Choroid plexus epithelial cell (primary cell): Measurements from ENCODE around the gene MYO15B.

Experiments
- DNase-seq: peaks from one replicate; pipeline ENCODE4 v3.0.0-alpha.2; 2010; ENCODE audit warnings: low read depth
- H3K4me3 ChIP-seq: 2 replicates; pipeline ENCODE4 v1.5.1; 2011; ENCODE audit warnings: low read depth, mild to moderate bottlenecking, control low read depth, low read length, moderate library complexity
- TF ChIP-seq, protein P1 (sequence below): conservative IDR thresholded peaks from 2 replicates; pipeline ENCODE4 v1.5.1; 2011; ENCODE audit warnings: low read depth, mild to moderate bottlenecking, control low read depth, inconsistent platforms, low read length, moderate library complexity

MYO15B gene

DNA sequence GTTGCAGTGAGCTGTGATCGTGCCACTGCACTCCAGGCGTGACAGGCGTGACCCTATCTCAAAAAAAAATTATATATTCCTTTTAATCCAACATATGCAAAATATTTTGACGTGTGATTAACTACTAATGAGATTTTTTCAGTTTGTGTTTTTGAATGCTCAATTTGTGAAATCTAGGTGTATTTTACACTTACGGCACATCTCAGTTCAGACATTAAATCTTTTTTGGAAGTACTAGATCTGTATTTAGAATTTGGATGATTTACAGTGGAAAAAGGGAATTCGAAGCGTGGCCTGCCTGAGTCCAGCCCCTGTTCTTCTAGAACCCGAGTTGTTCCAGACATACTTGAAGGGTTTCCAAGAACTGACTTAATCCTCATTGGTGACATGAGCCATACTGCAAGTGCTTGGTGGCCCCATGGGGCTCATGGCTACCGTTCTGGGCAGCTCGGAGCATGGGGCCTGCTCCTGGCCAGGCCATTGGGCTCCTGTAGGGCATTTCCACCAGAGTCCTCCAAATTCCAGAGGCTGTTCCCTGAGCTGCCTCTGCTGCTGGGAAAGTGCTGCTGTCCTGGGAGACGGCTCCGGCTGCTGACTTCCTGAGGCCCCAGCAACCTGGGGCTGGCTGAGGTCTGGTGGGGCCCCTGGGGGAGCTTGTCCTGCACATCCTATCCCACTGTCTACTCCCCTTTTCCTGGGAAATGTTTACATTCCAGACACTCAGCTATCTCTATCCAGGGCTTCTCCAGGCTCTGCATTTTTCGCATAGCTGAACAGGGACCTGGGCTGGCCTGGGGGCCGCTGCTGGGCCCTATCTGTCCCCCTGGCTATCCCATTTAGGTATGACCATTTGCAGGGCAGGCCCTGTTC is 34.9 kb upstream of the MYO15B start:
- no peak for DNase-seq
- no peak overlapping the region for H3K4me3 ChIP-seq
- TF ChIP-seq, protein P1, sequence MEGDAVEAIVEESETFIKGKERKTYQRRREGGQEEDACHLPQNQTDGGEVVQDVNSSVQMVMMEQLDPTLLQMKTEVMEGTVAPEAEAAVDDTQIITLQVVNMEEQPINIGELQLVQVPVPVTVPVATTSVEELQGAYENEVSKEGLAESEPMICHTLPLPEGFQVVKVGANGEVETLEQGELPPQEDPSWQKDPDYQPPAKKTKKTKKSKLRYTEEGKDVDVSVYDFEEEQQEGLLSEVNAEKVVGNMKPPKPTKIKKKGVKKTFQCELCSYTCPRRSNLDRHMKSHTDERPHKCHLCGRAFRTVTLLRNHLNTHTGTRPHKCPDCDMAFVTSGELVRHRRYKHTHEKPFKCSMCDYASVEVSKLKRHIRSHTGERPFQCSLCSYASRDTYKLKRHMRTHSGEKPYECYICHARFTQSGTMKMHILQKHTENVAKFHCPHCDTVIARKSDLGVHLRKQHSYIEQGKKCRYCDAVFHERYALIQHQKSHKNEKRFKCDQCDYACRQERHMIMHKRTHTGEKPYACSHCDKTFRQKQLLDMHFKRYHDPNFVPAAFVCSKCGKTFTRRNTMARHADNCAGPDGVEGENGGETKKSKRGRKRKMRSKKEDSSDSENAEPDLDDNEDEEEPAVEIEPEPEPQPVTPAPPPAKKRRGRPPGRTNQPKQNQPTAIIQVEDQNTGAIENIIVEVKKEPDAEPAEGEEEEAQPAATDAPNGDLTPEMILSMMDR, result no peak

DNA sequence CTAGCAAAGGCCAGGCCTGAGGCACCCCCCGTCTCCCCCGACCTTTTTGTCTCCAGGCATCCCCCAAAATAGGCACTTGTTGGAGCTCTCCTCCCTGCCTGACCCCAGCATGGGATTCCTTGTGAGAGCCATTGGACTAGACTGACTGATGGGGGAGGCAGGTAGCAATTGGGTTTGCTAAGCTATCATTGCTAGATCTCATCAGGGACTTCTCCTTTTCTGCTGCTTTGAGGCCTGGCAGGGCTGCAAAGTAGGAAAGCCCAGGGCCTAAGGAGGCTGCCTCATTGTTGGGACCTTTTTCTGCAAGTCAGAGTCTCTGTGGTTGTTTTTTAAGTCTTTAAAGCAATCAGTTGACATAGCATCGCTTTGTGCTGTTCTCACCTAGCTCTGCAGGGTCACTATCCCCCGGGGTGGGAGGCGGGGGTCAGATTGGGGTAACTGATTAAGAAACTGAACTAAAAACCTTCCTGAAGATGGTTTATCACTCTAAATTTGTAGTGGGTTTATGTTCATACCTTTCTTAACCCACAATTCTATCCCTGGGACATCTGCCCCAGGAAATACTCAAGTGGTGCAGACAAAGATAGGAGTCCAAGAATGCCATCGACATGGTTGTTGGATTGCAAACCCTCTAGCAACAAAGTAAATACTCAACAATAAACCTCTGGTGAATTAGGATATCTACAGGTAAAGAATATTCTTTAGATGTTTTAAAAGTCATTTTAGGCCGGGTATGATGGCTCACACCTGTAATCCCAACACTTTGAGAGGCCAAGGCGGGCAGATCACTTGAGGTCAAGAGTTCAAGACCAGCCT is 34.1 kb upstream of the MYO15B start:
- DNase-seq, result no peak
- no peak overlapping the region for H3K4me3 ChIP-seq
- TF ChIP-seq, protein P1, result no peak

DNA sequence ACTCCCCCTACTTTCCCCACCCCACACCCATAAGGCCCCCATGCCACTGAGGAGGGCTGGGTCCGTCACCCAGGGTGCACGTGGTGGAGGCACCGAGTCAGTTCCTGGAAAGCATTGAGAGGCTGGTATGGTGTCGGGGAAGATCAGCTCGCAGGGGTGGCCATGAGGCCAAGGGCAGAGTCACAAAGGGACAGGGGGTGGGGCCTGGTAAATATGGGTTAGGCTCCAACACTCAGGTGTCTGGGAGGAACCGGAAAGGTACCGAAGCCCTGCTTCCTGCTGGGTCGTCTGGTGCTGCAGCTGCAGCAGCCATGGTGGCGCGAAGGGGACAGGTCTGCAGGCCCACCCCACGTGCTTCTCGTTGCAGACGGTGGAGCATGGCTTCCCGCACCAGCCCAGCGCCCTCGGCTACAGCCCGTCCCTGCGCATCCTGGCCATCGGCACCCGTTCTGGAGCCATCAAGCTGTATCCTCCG is 31.9 kb upstream of the MYO15B start:
- TF ChIP-seq, protein P1, result no peak

DNA sequence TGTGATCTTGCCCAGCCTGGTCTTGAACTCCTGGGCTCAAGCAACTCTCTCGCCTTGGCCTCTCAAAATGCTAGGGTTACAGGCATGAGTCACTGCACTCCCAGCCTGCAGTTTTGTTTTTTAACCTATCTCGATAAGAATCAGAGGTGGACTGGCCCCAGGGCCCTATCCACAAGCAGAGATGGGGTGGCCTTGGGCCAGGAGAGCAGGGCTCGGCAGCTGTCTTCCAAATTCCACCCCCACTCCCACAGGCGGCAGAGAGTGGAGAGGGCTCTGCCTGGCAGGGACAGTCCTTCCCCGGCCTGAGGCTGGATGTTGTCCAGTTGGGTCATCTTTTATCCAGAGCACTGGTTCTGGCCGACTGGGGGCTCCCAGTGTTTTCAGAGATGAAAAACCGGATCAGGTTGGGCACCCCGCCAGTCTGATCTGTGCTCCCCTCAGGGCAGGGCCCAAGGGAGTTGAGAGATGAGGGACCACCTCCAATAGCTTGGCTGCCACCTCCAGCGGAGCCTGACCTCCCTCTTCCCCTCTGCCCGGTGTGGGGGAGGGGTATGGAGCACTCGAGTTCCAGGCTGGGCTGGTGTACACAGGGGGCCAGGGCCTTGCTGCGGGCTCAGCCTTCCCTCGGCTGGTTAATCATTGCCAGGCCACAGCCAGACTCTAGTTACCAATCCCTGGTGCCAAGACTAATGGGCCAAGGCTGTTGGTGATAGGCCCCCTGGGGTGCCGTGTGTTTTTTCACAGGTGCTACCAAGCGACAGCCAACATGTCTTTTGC is 30.3 kb upstream of the MYO15B start:
- TF ChIP-seq, protein P1, result no peak
- no peak overlapping the region for H3K4me3 ChIP-seq
- peak; percentile 33 for DNase-seq

More for the DNA sequence above, 31.9 kb upstream of the MYO15B start:
- DNase-seq, result no peak
- no peak overlapping the region for H3K4me3 ChIP-seq

DNA sequence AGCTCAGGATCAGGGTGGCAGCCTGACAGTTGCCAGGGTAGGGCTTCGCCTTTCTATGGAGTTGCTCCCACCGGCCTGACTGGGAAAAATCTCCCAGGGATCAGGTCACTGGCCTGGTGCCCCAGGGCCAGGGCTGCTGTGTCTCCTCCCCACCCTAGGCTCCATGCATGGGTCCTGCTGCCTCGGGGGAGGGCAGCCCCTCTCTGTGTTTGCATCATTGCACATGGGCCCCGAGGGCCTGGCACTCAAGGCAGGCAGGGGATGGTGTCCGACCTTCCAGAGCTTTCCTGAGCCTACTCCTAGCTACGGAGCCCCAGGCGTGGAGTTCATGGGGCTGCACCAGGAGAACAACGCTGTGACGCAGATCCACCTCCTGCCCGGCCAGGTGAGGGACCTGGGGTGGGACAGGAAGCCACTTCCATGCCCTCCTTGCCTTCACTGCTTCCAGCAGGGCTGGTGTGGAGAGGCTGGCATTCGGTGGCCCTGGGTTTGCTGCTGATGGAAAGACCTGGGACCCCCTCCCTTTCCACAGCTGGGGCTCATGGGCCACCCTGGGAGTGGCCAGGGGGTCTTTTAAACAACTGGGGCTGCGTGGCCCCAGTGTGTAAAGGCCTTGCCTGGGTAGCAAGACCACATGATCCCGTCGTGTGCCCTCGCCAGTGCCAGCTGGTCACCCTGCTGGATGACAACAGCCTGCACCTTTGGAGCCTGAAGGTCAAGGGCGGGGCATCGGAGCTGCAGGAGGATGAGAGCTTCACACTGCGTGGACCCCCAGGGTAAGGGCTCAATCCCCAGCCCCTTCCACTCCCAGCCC is 29.5 kb upstream of the MYO15B start:
- no peak overlapping the region for H3K4me3 ChIP-seq
- DNase-seq, result no peak
- TF ChIP-seq, protein P1, result no peak
